ENCODE data around the gene PROKR2.

PROKR2 gene

GRCh38 chr20:5279661-5280060, 37.1 kb downstream of the PROKR2 start:
- DNase-seq: no peak

DNA sequence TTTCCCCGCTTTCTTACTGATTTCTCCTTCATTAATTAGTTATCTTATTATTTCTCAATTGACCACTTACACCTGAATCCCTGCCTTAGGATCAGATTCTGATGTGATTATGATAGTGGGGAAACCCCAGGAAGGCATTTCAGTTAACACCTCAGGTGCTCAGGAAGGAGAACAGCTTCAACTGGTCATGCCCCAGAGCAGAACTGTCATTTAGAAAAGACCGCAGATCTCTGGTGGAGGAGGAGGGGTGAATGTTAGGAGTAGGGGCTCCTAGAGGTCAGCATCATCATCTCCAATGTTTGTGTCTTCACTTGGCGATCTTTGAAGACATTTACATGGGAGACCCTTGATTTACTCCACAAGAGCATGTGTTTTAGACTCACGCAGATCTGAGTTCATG, 44.5 kb downstream of the PROKR2 start:
- no peak for DNase-seq

DNA sequence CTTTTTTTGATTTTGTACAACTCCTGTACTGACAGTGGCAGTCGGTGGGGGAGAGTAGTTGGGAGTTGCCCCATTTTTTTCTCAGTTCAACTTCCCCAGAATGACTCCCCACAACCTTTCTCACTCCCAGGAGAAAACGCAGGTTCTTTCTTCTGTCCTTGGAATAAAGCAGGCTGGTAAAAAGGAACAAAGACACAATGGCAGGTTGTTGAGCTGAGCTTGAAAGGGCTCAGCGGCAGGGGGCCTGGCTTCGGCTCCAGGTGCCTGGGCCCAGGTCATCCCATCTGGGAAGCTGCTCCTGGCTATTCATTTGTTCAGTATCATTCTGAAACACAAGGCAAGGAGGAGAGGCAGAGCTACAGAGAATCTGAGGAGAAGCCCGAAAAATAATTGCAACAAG, 46.2 kb downstream of the PROKR2 start:
- DNase-seq: no peak

GRCh38 chr20:5268449-5268848, 48.3 kb downstream of the PROKR2 start:
- DNase-seq: no peak

- no peak for DNase-seq
Measured at GRCh38 chr20:5267092-5267491, 49.7 kb downstream of the PROKR2 start.
